Body of pancreas (tissue), 4 donors: ENCODE results near the gene DOHH. TPM values are rescaled to one million over a fixed set of nuclear protein-coding genes. Genes with fewer than 3 reads are reported as not detected.
"Not testable (repeated sequence)": the region's sequence is repeated elsewhere in the genome, so short reads cannot be mapped to it uniquely, and the experiment has no call there.

Experiments used
- ATAC-seq: fragments of 150-250 bp; one replicate; pipeline ENCODE4 v1.9.1; 2016
- DNase-seq, 4 donors: peaks; one replicate each; pipeline ENCODE4 v3.0.0-alpha.2; 2019
- H3K27ac ChIP-seq, 4 donors: fragments of 200-600 bp; sonication (generic); 1 replicate in 3 of 4; 2 replicates in 1 of 4; pipeline versions ENCODE4 v1.5.1 to v1.6.1; 2016 to 2019; ENCODE audit warnings: mild to moderate bottlenecking in 1 of 4, mixed read lengths in 1 of 4, moderate library complexity in 1 of 4
- H3K27me3 ChIP-seq, 2 donors: fragments of 200-600 bp; sonication (generic); one replicate each; pipeline ENCODE4 v1.6.0; 2016; ENCODE audit warnings: mild to moderate bottlenecking in 1 of 2
- H3K36me3 ChIP-seq, 2 donors: fragments of 200-600 bp; sonication (generic); replicated peaks in 1 of 2; 2 replicates each; pipeline ENCODE4 v1.5.1; 2016; ENCODE audit warnings: low read depth in 2 of 2; ENCODE audit not compliant: insufficient read depth in 1 of 2
- H3K4me1 ChIP-seq: fragments of 200-600 bp; sonication (generic); one replicate; pipeline ENCODE4 v1.6.0; 2016
- H3K4me3 ChIP-seq, 2 donors: fragments of 200-600 bp; sonication (generic); 1 replicate in 1 of 2; 2 replicates in 1 of 2; pipeline ENCODE4 v1.5.1; 2016 to 2019
- H3K9me3 ChIP-seq, 3 donors: fragments of 200-600 bp; sonication (generic); 1 replicate in 2 of 3; 2 replicates in 1 of 3; pipeline ENCODE4 v1.5.1; 2016
- CTCF ChIP-seq, 7 experiments: fragments of 450-650 bp in 4 of 7; fragments of 200-600 bp in 3 of 7; sonication (generic) in 3 of 7; IDR thresholded peaks; one replicate each; pipeline ENCODE4 v1.5.1; 2016 to 2019; ENCODE audit warnings: antibody characterized with exemption in 7 of 7
- POLR2A ChIP-seq, 3 donors: fragments of 450-650 bp; IDR thresholded peaks; one replicate each; pipeline ENCODE4 v1.6.1; 2016; ENCODE audit warnings: antibody characterized with exemption in 3 of 3, mild to moderate bottlenecking in 2 of 3
- WGBS, 2 donors: methylation state at CpG; one replicate each; pipeline ENCODE4 v1.1.5; 2017; 5-methylcytosine and 5-hydroxymethylcytosine counted together
- intact Hi-C: fragments of 100-400 bp; cut with DNase I; formaldehyde crosslinking; loops from one replicate; pipeline ENCODE4 v1.15.1; 2023
- total RNA-seq, 2 donors: library from RNA; depleted of rRNA; stranded (reverse); fragments of >200 nt; gene quantifications; one replicate each; pipeline ENCODE4 v1.1.0, GENCODE V29; 2016

Gene DOHH
- total RNA-seq, 2 donors from 2014 or later = 9.3 to 17.5 TPM

- Histone ChIP-seq H3K27ac (no peak overlapping the region), H3K9me3 (no peaks in the 10 kb centered on the region), H3K4me3 (no peak overlapping the region), H3K27me3 (no peaks in the 10 kb centered on the region), H3K36me3 (peaks cover 26 to 36% of the 10 kb centered on the region in 2 donors), H3K4me1 (no peaks in the 10 kb centered on the region)
- no peak for DNase-seq
- no peak for ATAC-seq
- intact Hi-C loops = no loop called here
- TF ChIP-seq CTCF (IDR thresholded peaks at IDR 0.05) (no peak), POLR2A (IDR thresholded peaks at IDR 0.05) (no peak)
- WGBS, 2 donors = 91 to 92% methylated on average over 30 to 34 of the region's 38 CpGs
These were observed 48.1 kb downstream of the DOHH start for GRCh38 chr19:3452171-3452941.

- intact Hi-C loops = no loop called here
- Histone ChIP-seq H3K27ac (peak overlapping the region; percentile 8 to 54 (median 40)), H3K4me1 (no peaks in the 10 kb centered on the region), H3K4me3 (no peak overlapping the region), H3K9me3 (no peaks in the 10 kb centered on the region), H3K27me3 (no peaks in the 10 kb centered on the region), H3K36me3 (peaks cover 26 to 36% of the 10 kb centered on the region in 2 donors)
- DNase-seq = no peak
- 71 to 75% methylated on average over 10 of the region's 10 CpGs for WGBS, 2 donors
- TF ChIP-seq CTCF (IDR thresholded peaks at IDR 0.05) (no peak), POLR2A (IDR thresholded peaks at IDR 0.05) (no peak)
- no peak for ATAC-seq
These were observed 49.0 kb downstream of the DOHH start for GRCh38 chr19:3451451-3451866.

GRCh38 chr19:3450796-3451411, 49.6 kb downstream of the DOHH start:
- intact Hi-C loops = no loop called here
- H3K4me3 ChIP-seq = no peak overlapping the region
- no peak for TF ChIP-seq POLR2A (IDR thresholded peaks at IDR 0.05)
- no peak for TF ChIP-seq CTCF (IDR thresholded peaks at IDR 0.05)
- no peaks in the 10 kb centered on the region for H3K27me3 ChIP-seq
- peaks cover 26 to 33% of the 10 kb centered on the region in 2 donors for H3K36me3 ChIP-seq
- WGBS, 2 donors = 54 to 72% methylated on average over 12 of the region's 12 CpGs
- no peaks in the 10 kb centered on the region for H3K4me1 ChIP-seq
- no peaks in the 10 kb centered on the region for H3K9me3 ChIP-seq
- H3K27ac ChIP-seq = peak overlapping the region; percentile 8 to 54 (median 40)
- peak; percentile 49 for ATAC-seq
- peak in 2 of 4 donors; percentile 53 to 70 for DNase-seq

- H3K27me3 ChIP-seq = no peaks in the 10 kb centered on the region
- H3K9me3 ChIP-seq = no peaks in the 10 kb centered on the region
- no peak overlapping the region for H3K27ac ChIP-seq
- DNase-seq (no peak), ATAC-seq (no peak)
- WGBS, 2 donors = 92 to 93% methylated on average over 17 to 28 of the region's 28 CpGs
- H3K4me3 ChIP-seq = no peak overlapping the region
- peaks cover 22 to 29% of the 10 kb centered on the region in 2 donors for H3K36me3 ChIP-seq
- intact Hi-C loops = no loop called here
- TF ChIP-seq POLR2A (IDR thresholded peaks at IDR 0.05) (no peak), CTCF (IDR thresholded peaks at IDR 0.05) (no peak)
- H3K4me1 ChIP-seq = no peaks in the 10 kb centered on the region
These were observed 51.7 kb downstream of the DOHH start for GRCh38 chr19:3448616-3449334.

- H3K4me3 ChIP-seq, H3K27me3 ChIP-seq, H3K9me3 ChIP-seq, DNase-seq, H3K27ac ChIP-seq, H3K4me1 ChIP-seq, intact Hi-C loops, ATAC-seq: not testable (repeated sequence)
- WGBS, 2 donors = 83% methylated on average over 4 of the region's 4 CpGs; no CpG with 5 or more reads in 1 of the 2 donors
- H3K36me3 ChIP-seq = peaks cover 9 to 17% of the 10 kb centered on the region in 2 donors
These were observed 53.8 kb downstream of the DOHH start for GRCh38 chr19:3446657-3447056.
